ENCODE measurements around the gene PDCD7.

DNA sequence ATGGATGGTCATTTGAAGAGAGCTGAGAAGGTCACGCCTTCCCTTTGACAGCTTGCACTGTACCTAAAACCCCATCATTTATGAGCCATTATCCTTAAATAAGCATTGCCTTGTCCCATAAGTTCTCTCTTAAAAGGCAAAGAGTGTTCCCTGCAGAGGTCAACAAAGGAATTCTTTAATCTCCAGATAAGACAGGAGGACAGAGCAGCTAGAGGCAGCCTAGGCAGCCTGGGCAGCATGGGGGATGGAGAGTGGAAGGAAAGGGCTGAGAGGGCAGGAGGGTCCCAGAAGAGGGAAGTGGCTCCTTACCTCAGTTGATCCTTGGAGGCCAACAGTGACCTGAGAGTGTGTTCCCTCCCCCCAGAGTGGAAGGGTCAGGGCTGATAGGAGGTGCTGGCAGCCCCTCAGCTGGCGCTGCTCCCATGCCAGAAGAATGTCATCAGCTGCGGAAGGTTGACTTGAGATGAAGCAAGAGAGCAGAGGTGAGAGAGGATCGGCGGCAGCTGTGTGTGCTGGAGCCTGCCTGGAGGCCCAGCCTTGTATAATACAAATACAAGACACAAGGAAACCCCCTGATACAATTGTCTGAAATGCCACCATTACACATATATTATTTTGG lies 44.3 kb downstream of the PDCD7 start:
- TF ChIP-seq, protein P1, sequence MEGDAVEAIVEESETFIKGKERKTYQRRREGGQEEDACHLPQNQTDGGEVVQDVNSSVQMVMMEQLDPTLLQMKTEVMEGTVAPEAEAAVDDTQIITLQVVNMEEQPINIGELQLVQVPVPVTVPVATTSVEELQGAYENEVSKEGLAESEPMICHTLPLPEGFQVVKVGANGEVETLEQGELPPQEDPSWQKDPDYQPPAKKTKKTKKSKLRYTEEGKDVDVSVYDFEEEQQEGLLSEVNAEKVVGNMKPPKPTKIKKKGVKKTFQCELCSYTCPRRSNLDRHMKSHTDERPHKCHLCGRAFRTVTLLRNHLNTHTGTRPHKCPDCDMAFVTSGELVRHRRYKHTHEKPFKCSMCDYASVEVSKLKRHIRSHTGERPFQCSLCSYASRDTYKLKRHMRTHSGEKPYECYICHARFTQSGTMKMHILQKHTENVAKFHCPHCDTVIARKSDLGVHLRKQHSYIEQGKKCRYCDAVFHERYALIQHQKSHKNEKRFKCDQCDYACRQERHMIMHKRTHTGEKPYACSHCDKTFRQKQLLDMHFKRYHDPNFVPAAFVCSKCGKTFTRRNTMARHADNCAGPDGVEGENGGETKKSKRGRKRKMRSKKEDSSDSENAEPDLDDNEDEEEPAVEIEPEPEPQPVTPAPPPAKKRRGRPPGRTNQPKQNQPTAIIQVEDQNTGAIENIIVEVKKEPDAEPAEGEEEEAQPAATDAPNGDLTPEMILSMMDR (IDR thresholded peaks at IDR 0.05; ENCODE audit: low read length) = no peak
- TF ChIP-seq EZH2 (IDR thresholded peaks at IDR 0.05; ENCODE audit: borderline replicate concordance, low read length) = no peak
